Measurements from ENCODE around the gene MREG.

GRCh38 chr2:216021768-216022565 is 8.6 kb upstream of the MREG start:
- TF ChIP-seq CTCF (IDR thresholded peaks at IDR 0.05; ENCODE audit: low read depth, low read length, poor library complexity, severe bottlenecking) (no peak), EZH2phosphoT487 (IDR thresholded peaks at IDR 0.05; ENCODE audit: borderline replicate concordance, low read length) (no peak)
